HCT116 (cell line): Measurements from ENCODE around the gene LACRT.

Experiments
- POLR2A ChIP-seq: IDR thresholded peaks from 2 replicates; pipeline ENCODE4 v1.7.0; 2011; ENCODE audit warnings: borderline replicate concordance; ENCODE audit not compliant: insufficient read depth, insufficient read length; ENCODE audit errors: extremely low read depth
- TF ChIP-seq, protein P1 (sequence below), 3 experiments: fragments of 200-600 bp in 1 of 3; sonication (generic) in 1 of 3; IDR thresholded peaks in 2 of 3; conservative IDR thresholded peaks in 1 of 3; 2 replicates each; pipeline ENCODE4 v1.5.1; 2012 to 2017; ENCODE audit warnings: low read depth in 2 of 3, low read length in 2 of 3, antibody characterized with exemption in 1 of 3, borderline replicate concordance in 1 of 3, control low read depth in 1 of 3, mild to moderate bottlenecking in 1 of 3, mixed read lengths in 1 of 3, mixed run types in 1 of 3, moderate library complexity in 1 of 3; ENCODE audit not compliant: insufficient read depth in 1 of 3

DNA sequence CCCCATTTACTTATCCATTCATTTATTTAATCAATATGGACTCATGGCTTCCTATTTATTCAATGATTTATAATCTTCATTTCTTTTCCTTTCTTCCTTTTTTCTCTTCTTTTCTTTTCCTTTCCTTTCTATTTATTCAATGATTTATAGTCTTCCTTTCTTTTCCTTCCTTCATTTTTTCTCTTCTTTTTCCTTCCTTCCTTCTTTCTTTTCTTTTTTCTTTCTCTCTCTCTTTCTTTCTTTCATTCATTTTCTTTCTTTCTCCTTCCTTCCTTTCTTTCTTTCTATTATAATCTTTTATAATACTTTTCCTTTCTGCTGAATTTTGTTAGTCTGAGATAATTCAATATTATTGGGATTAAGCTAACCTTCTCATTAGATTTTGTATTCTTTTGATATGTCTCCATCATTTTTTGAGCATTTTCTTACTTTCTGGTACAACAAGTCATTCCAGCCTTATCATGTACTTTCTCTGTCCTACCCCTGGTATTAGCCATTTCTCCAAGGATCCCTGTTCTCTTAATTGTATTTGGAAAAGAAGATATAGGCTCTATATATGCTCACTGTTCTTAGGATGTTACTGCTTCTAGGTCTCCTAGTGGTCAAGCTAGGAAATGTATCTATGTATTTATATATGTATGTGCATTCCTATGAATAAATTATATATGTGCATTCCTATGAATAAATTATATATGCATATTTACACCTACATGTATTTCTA is 12.1 kb downstream of the LACRT start:
- no peak for TF ChIP-seq POLR2A
- TF ChIP-seq, protein P1, sequence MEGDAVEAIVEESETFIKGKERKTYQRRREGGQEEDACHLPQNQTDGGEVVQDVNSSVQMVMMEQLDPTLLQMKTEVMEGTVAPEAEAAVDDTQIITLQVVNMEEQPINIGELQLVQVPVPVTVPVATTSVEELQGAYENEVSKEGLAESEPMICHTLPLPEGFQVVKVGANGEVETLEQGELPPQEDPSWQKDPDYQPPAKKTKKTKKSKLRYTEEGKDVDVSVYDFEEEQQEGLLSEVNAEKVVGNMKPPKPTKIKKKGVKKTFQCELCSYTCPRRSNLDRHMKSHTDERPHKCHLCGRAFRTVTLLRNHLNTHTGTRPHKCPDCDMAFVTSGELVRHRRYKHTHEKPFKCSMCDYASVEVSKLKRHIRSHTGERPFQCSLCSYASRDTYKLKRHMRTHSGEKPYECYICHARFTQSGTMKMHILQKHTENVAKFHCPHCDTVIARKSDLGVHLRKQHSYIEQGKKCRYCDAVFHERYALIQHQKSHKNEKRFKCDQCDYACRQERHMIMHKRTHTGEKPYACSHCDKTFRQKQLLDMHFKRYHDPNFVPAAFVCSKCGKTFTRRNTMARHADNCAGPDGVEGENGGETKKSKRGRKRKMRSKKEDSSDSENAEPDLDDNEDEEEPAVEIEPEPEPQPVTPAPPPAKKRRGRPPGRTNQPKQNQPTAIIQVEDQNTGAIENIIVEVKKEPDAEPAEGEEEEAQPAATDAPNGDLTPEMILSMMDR (IDR thresholded peaks at IDR 0.05 in 2 of 3, conservative IDR thresholded peaks at IDR 0.05 in 1 of 3; ENCODE audit: borderline replicate concordance in 1 of 3, insufficient read depth in 1 of 3, low read depth in 2 of 3, low read length in 2 of 3), result peak; percentile 5 to 50 (median 33); a peak in 3 of 6 replicates
